Diencephalon (tissue), 1 donor: ENCODE results near the gene PRPF4. TPM values are rescaled to one million over a fixed set of nuclear protein-coding genes. Genes with fewer than 3 reads are reported as not detected.

ENCODE experiments used
- total RNA-seq: library from RNA; depleted of rRNA; stranded (reverse); fragments of >200 nt; gene quantifications from one replicate; pipeline ENCODE4 v1.2.3, GENCODE V29; 2014

PRPF4 gene
- 23.3 TPM for total RNA-seq

GRCh38 chr9:113275157-113276131, at the start of gene PRPF4, which contains the start of gene CDC26:
Gene PRPF4 (plus strand): TSS chr9:113275658. CDS start chr9:113275744, 86 bp downstream.
Gene CDC26 (minus strand): TSS chr9:113275572. CDS start chr9:113272507, 3,065 bp downstream.

GRCh38 chr9:113302792-113303418, 27.4 kb downstream of the PRPF4 start, which contains the start of gene RNF183:
Gene RNF183 (minus strand): TSS chr9:113303376. CDS start chr9:113298184, 5,192 bp downstream.

GRCh38 chr9:113340011-113340699, 64.7 kb downstream of the PRPF4 start, which contains the start of gene WDR31:
Gene WDR31 (minus strand): TSS chr9:113340275. CDS start chr9:113332022, 8,253 bp downstream.

Other genes with a start within 250 kb of the PRPF4 start
- 17.5 TPM for gene ZFP37, start 218.9 kb upstream of the PRPF4 start, total RNA-seq
- gene SLC31A2, start 124.7 kb upstream of the PRPF4 start, total RNA-seq = 4.8 TPM
- 14.8 TPM for gene FKBP15, start 54.4 kb upstream of the PRPF4 start, total RNA-seq
- gene SLC31A1, start 54.1 kb upstream of the PRPF4 start, total RNA-seq = 14.5 TPM
- 23.1 TPM for gene CDC26, start 86 bp upstream of the PRPF4 start, total RNA-seq
- not detected for gene RNF183, start 27.7 kb downstream of the PRPF4 start, total RNA-seq
- 5.3 TPM for gene WDR31, start 64.6 kb downstream of the PRPF4 start, total RNA-seq
- gene BSPRY, start 73.9 kb downstream of the PRPF4 start, total RNA-seq = 0.69 TPM
- 10.8 TPM for gene HDHD3, start 101.3 kb downstream of the PRPF4 start, total RNA-seq
- 16.4 TPM for gene ALAD, start 125.6 kb downstream of the PRPF4 start, total RNA-seq
- gene POLE3, start 135.0 kb downstream of the PRPF4 start, total RNA-seq = 34.4 TPM
- 0.69 TPM for gene C9orf43, start 135.1 kb downstream of the PRPF4 start, total RNA-seq
- 28.6 TPM for gene RGS3, start 188.1 kb downstream of the PRPF4 start, total RNA-seq